Muscle layer of colon (tissue), 2 donors: Measurements from ENCODE around the gene LRRC75A.
"Not testable (repeated sequence)": the region's sequence is repeated elsewhere in the genome, so short reads cannot be mapped to it uniquely, and the experiment has no call there.

ENCODE experiments used
- H3K27ac ChIP-seq: one replicate; pipeline ENCODE4 v1.7.0; 2013; ENCODE audit warnings: low read depth, mild to moderate bottlenecking, low read length, moderate library complexity
- H3K27me3 ChIP-seq, 2 donors: one replicate each; pipeline ENCODE4 v1.7.0; 2013; ENCODE audit warnings: low read length in 2 of 2, mild to moderate bottlenecking in 2 of 2; ENCODE audit not compliant: insufficient read depth in 2 of 2, control insufficient read depth in 1 of 2
- H3K36me3 ChIP-seq: one replicate; pipeline ENCODE4 v1.7.0; 2013; ENCODE audit warnings: mild to moderate bottlenecking, low read length; ENCODE audit not compliant: insufficient read depth
- H3K4me1 ChIP-seq: one replicate; pipeline ENCODE4 v1.7.0; 2013; ENCODE audit warnings: mild to moderate bottlenecking, low read length; ENCODE audit not compliant: insufficient read depth
- H3K4me3 ChIP-seq, 2 donors: one replicate each; pipeline ENCODE4 v1.7.0; 2013; ENCODE audit warnings: low read length in 2 of 2, low read depth in 1 of 2, mild to moderate bottlenecking in 1 of 2, moderate library complexity in 1 of 2
- H3K9ac ChIP-seq: one replicate; pipeline ENCODE4 v1.7.0; 2013; ENCODE audit warnings: low read length
- H3K9me3 ChIP-seq: one replicate; pipeline ENCODE4 v1.7.0; 2013; ENCODE audit warnings: mild to moderate bottlenecking, low read length
- donor health status: abdominal sarcoma.
- donor health status: Adenocarcinoma of cecum.

Gene LRRC75A

DNA sequence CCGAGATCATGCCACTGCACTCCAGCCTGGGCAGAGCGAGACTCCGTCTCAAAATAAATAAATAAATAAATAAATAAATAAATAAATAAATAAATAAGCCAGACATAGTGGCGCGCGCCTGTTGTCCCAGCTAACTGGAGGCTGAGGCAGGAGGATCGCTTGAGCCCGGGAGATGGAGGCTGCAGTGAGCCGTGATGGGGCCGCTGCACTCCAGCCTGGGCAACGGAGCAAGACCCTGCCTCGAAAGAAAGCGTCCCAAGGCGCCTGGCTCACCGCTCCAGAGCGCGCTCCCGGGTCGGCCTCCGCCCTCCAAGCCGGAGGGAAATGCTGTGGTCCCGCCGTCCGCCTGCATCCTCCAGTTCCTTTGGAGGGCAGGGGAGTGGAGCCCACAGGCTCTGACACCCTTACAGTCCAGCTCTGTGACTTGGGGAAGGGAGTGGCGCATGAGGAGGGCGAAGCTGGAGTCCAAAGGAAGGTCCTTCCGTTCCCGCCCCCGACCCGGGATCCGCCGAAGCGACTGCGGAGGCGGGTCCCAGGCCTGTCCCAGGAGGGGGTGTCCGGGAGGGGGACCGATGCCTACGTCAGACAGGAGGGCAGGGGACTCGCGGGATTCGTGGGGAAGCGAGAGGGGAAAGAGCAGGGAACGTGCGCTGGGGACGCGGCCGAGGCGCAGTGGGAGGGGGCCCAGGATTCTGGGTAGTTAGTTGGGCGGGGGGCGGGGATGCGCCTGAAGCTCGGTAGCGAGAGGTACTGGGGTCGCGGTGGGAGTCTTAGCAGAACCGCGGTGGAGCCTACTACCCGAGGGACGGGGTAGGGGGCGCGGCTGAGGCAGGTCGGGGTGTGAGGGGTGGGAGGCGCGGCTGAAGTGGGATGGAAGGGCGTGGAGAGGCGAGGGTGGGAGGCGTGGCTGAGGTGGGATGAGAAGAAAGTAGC lies 85.0 kb downstream of the LRRC75A start:
- Histone ChIP-seq H3K36me3 (no peaks in the 10 kb centered on the region), H3K9me3 (no peaks in the 10 kb centered on the region), H3K27me3 (no peaks in the 10 kb centered on the region), H3K4me1 (peaks cover 7% of the 10 kb centered on the region), H3K4me3 (peak overlapping the region; percentile 54 to 64), H3K9ac (no peak overlapping the region), H3K27ac (peak overlapping the region; percentile 58)

DNA sequence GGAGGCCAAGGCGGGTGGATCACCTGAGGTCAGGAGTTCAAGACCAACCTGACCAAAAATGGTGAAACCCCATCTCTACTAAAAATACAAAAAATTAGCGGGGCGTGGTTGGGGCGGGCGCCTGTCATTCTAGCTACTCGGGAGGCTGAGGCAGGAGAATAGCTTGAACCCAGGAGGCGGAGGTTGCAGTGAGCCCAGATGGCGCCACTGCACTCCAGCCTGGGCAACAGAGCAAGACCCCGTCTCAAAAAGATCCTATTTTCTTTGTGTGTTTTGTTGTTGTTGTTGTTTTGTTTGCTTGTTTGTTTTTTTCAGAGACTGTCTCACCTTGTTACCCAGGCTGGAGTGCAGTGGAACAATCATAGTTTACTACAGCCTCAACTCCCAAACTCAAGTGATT lies 88.1 kb downstream of the LRRC75A start:
- H3K27ac ChIP-seq, H3K9me3 ChIP-seq, H3K4me3 ChIP-seq, H3K27me3 ChIP-seq, H3K9ac ChIP-seq, H3K4me1 ChIP-seq, H3K36me3 ChIP-seq: not testable (repeated sequence)

DNA sequence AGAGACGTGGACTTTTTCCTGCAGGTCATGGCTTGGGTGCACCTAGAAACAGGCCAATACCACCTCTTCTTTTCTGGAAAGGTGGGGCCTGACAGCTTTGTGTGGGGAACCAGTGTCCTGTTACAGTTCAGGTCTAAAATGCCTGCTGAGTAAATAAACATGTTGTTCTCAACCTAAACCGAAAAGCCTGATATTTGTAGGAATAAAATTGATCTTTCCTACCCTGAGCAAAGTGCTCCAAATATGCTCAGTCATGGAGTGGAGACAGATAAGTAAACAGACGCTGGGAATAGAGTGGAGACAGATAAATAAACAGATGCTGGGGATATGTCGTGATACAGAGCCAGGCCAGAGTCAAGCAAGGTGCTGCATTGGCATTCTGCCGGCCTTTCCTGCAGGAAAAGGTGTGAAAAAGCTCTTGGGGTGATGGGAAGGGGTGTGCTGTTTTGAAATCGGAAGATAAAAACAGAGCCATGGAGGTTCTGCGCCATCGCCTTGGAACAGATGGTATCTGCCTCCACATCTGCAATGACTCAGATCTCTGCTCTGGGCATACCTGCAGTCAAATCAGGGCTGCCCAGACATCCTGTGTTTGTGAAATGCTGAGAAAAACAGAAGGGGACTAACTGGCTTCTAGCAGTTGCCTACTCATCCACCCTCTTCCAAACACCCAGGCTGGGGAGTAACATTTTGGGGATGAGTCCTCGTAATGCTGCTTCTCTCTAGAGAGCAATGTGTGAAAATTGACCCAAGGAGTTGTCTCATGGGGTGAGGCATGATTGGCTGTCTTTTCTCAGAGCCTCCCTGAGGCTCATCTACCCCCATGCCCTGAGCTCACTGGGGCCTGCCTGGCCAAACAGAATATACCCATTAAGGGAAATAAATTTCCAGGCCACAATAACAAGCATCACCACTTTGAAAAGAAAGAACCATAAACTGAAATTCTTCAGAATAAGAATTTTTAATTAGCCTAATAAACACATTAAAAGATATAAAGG lies 93.4 kb downstream of the LRRC75A start:
- Histone ChIP-seq H3K27me3 (no peaks in the 10 kb centered on the region), H3K27ac (no peak overlapping the region), H3K9ac (no peak overlapping the region)

DNA sequence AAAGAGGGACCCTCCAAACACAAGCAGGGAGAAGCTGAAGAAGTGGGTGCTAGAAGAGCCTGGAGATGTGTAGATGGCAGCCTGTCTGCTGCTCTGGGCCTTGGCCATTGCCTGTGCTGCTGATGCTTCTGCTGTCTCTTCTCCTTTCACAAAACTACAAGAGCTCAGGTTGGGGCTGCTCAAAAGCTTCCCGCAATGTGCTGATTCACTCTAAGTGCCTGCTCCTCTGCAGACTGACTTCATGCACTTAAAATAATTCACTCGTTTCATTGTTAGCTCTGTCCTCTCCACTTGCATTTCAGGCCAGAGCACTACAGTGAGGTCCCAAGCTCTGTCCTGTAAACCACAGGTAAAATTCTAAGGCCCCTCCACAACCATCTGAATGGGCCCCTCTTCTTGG lies 95.3 kb downstream of the LRRC75A start:
- H3K4me3 ChIP-seq, H3K27me3 ChIP-seq, H3K36me3 ChIP-seq, H3K27ac ChIP-seq, H3K9ac ChIP-seq, H3K9me3 ChIP-seq, H3K4me1 ChIP-seq: not testable (repeated sequence)

More for the DNA sequence above, 93.4 kb downstream of the LRRC75A start:
- H3K36me3 ChIP-seq: no peaks in the 10 kb centered on the region
- H3K9me3 ChIP-seq: no peaks in the 10 kb centered on the region
- no peak overlapping the region for H3K4me3 ChIP-seq
- no peaks in the 10 kb centered on the region for H3K4me1 ChIP-seq

DNA sequence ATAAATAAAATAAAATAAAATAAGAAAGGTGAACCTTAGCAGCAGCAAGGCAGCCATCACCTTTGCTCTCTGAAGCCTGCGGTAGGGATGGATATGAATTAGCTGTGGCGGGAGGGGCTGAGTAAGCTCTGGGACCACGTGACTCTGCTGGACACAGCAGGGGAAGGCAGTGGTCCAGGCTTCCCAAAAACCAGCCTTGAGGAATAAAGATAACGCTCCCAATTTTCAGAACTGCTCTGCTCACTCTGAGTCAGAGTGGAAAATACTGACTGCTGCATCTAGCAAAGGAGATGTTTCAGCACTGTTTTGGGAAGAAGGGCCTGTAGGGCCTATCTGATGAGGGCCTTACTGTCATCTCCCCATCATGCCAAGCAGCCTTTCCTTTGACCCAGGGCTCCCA lies 96.1 kb downstream of the LRRC75A start:
- H3K27me3 ChIP-seq, H3K27ac ChIP-seq, H3K9ac ChIP-seq, H3K4me1 ChIP-seq, H3K36me3 ChIP-seq, H3K9me3 ChIP-seq, H3K4me3 ChIP-seq: not testable (repeated sequence)

DNA sequence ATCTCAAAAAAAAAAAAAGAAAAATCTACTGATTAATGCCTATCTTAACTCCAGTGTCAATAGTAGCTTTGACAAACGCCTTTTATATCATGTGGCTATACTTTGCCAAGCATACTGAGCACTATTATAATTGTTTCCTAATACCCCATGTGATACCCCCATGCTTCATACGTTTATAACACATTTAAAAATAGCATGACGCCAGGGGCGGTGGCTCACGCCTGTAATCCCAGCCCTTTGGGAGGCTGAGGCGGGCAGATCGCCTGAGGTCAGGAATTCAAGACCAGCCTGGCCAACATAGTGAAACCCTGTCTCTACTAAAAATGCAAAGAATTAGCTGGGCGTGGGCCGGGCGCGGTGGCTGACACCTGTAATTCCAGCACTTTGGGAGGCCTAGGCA lies 99.5 kb downstream of the LRRC75A start:
- H3K4me1 ChIP-seq, H3K27me3 ChIP-seq, H3K27ac ChIP-seq, H3K36me3 ChIP-seq, H3K4me3 ChIP-seq, H3K9ac ChIP-seq, H3K9me3 ChIP-seq: not testable (repeated sequence)
